Trophoblast cell (in vitro differentiated cells and primary cell): Measurements from ENCODE around the gene CNTN4.

Experiments
- DNase-seq, 2 donors: peaks; one replicate each; pipeline ENCODE4 v3.0.0-alpha.2; 2016
- H2AFZ ChIP-seq: 2 replicates; pipeline ENCODE4 v1.6.1; 2013; ENCODE audit warnings: low read length, moderate library complexity, mild to moderate bottlenecking; ENCODE audit not compliant: insufficient read depth, poor library complexity
- H2AK5ac ChIP-seq: 2 replicates; pipeline ENCODE4 v1.6.1; 2013; ENCODE audit warnings: mild to moderate bottlenecking, low read length
- H2BK120ac ChIP-seq: 2 replicates; pipeline ENCODE4 v1.6.1; 2013; ENCODE audit warnings: low read length, mild to moderate bottlenecking, moderate library complexity; ENCODE audit not compliant: insufficient read depth, poor library complexity
- H2BK12ac ChIP-seq: 2 replicates; pipeline ENCODE4 v1.6.1; 2013; ENCODE audit warnings: mild to moderate bottlenecking, low read length, moderate library complexity
- H2BK5ac ChIP-seq: 2 replicates; pipeline ENCODE4 v1.6.1; 2013; ENCODE audit warnings: low read length, low read depth, moderate library complexity, mild to moderate bottlenecking; ENCODE audit not compliant: poor library complexity
- H3K14ac ChIP-seq: 2 replicates; pipeline ENCODE4 v1.6.1; 2013; ENCODE audit warnings: mild to moderate bottlenecking, low read length
- H3K18ac ChIP-seq: 2 replicates; pipeline ENCODE4 v1.6.1; 2013; ENCODE audit warnings: mild to moderate bottlenecking, low read length
- H3K23ac ChIP-seq: 2 replicates; pipeline ENCODE4 v1.6.1; 2013; ENCODE audit warnings: low read length
- H3K27ac ChIP-seq: 2 replicates; pipeline ENCODE4 v1.5.1; 2013; ENCODE audit warnings: low read depth, mild to moderate bottlenecking, inconsistent platforms, low read length, moderate library complexity
- H3K27me3 ChIP-seq: 2 replicates; pipeline ENCODE4 v1.6.1; 2013; ENCODE audit warnings: inconsistent platforms, mild to moderate bottlenecking, low read length, moderate library complexity; ENCODE audit not compliant: insufficient read depth
- H3K36me3 ChIP-seq, 2 experiments: 1 replicate in 1 of 2; 2 replicates in 1 of 2; pipeline ENCODE4 v1.6.1; 2013; ENCODE audit warnings: low read length in 2 of 2, mild to moderate bottlenecking in 2 of 2, moderate library complexity in 1 of 2; ENCODE audit not compliant: insufficient read depth in 2 of 2, control insufficient read depth in 1 of 2
- H3K4ac ChIP-seq: 2 replicates; pipeline ENCODE4 v1.6.1; 2013; ENCODE audit warnings: low read depth, mild to moderate bottlenecking, low read length, moderate library complexity
- H3K4me1 ChIP-seq, 2 experiments: 1 replicate in 1 of 2; 2 replicates in 1 of 2; pipeline ENCODE4 v1.6.1; 2013; ENCODE audit warnings: low read length in 2 of 2, mild to moderate bottlenecking in 2 of 2, moderate library complexity in 1 of 2; ENCODE audit not compliant: insufficient read depth in 2 of 2, control insufficient read depth in 1 of 2
- H3K4me2 ChIP-seq: 2 replicates; pipeline ENCODE4 v1.6.1; 2013; ENCODE audit warnings: inconsistent platforms, mild to moderate bottlenecking, low read length, moderate library complexity
- H3K4me3 ChIP-seq: 2 replicates; pipeline ENCODE4 v1.5.1; 2013; ENCODE audit warnings: mild to moderate bottlenecking, low read depth, low read length, inconsistent platforms
- H3K79me1 ChIP-seq: one replicate; pipeline ENCODE4 v1.6.1; 2013; ENCODE audit warnings: low read length
- H3K79me2 ChIP-seq: 2 replicates; pipeline ENCODE4 v1.6.1; 2013; ENCODE audit warnings: low read length, mild to moderate bottlenecking; ENCODE audit not compliant: control insufficient read depth, insufficient read depth, poor library complexity
- H3K9ac ChIP-seq: 2 replicates; pipeline ENCODE4 v1.6.1; 2013; ENCODE audit warnings: mild to moderate bottlenecking, low read length
- H3K9me3 ChIP-seq: 2 replicates; pipeline ENCODE4 v1.6.1; 2013; ENCODE audit warnings: low read depth, mild to moderate bottlenecking, control low read depth, inconsistent platforms, low read length; ENCODE audit not compliant: insufficient read depth
- H4K12ac ChIP-seq: 2 replicates; pipeline ENCODE4 v1.6.1; 2013; ENCODE audit warnings: low read depth, mild to moderate bottlenecking, low read length, moderate library complexity
- H4K8ac ChIP-seq: 2 replicates; pipeline ENCODE4 v1.6.1; 2013; ENCODE audit warnings: low read depth, mild to moderate bottlenecking, low read length, moderate library complexity
- H4K91ac ChIP-seq: one replicate; pipeline ENCODE4 v1.6.1; 2013; ENCODE audit warnings: low read depth, mild to moderate bottlenecking, low read length, moderate library complexity
- WGBS: extraction: QIAGEN DNeasy Blood & Tissue Kit; methylation state at CpG from one replicate; pipeline ENCODE4 v1.1.7; 2013; ENCODE audit warnings: missing lambda C conversion rate; ENCODE audit not compliant: insufficient read length, insufficient coverage; ENCODE audit errors: extremely low coverage; 5-methylcytosine and 5-hydroxymethylcytosine counted together

CNTN4 gene

GRCh38 chr3:2130726-2131125 lies 32.1 kb downstream of the CNTN4 start:
- Histone ChIP-seq H2AK5ac (no peak overlapping the region), H2BK120ac (no peak overlapping the region), H3K9ac (no peak overlapping the region), H3K79me1 (no peaks in the 10 kb centered on the region), H4K91ac (no peak overlapping the region), H3K4me1 (no peaks in the 10 kb centered on the region), H3K4me3 (no peak overlapping the region), H3K27ac (no peak overlapping the region), H3K4ac (no peak overlapping the region), H2BK12ac (no peak overlapping the region), H3K27me3 (no peaks in the 10 kb centered on the region), H3K23ac (no peak overlapping the region), H4K12ac (no peak overlapping the region), H4K8ac (no peak overlapping the region), H3K14ac (no peak overlapping the region), H3K36me3 (no peaks in the 10 kb centered on the region), H2BK5ac (no peak overlapping the region), H3K4me2 (no peak overlapping the region), H3K9me3 (no peaks in the 10 kb centered on the region), H2AFZ (no peak overlapping the region), H3K79me2 (no peaks in the 10 kb centered on the region), H3K18ac (no peak overlapping the region)
- whole genome bisulfite sequencing = no CpG with 5 or more reads among the region's 2 CpGs
- DNase-seq = peak in 1 of 2 donors; percentile 0

GRCh38 chr3:2133146-2133545 lies 34.5 kb downstream of the CNTN4 start:
- no peaks in the 10 kb centered on the region for H3K27me3 ChIP-seq
- DNase-seq = no peak
- H3K79me2 ChIP-seq = no peaks in the 10 kb centered on the region
- no peak overlapping the region for H2AFZ ChIP-seq
- H3K9me3 ChIP-seq = no peaks in the 10 kb centered on the region
- H3K27ac ChIP-seq = no peak overlapping the region
- H3K79me1 ChIP-seq = no peaks in the 10 kb centered on the region
- no peak overlapping the region for H2BK5ac ChIP-seq
- H3K14ac ChIP-seq = no peak overlapping the region
- no peak overlapping the region for H4K12ac ChIP-seq
- H3K36me3 ChIP-seq = no peaks in the 10 kb centered on the region
- no peak overlapping the region for H3K4me3 ChIP-seq
- no peak overlapping the region for H4K91ac ChIP-seq
- no peak overlapping the region for H3K4ac ChIP-seq
- H3K4me2 ChIP-seq = no peak overlapping the region
- H3K4me1 ChIP-seq = no peaks in the 10 kb centered on the region
- H3K18ac ChIP-seq = no peak overlapping the region
- no peak overlapping the region for H2AK5ac ChIP-seq
- H4K8ac ChIP-seq = no peak overlapping the region
- H3K23ac ChIP-seq = no peak overlapping the region
- no peak overlapping the region for H3K9ac ChIP-seq
- no peak overlapping the region for H2BK120ac ChIP-seq
- H2BK12ac ChIP-seq = no peak overlapping the region

GRCh38 chr3:2137651-2138050 lies 39.0 kb downstream of the CNTN4 start:
- no peak overlapping the region for H4K12ac ChIP-seq
- no peaks in the 10 kb centered on the region for H3K9me3 ChIP-seq
- H4K8ac ChIP-seq = no peak overlapping the region
- no peaks in the 10 kb centered on the region for H3K4me1 ChIP-seq
- H3K79me1 ChIP-seq = no peaks in the 10 kb centered on the region
- H3K36me3 ChIP-seq = no peaks in the 10 kb centered on the region
- no peak overlapping the region for H2BK5ac ChIP-seq
- WGBS = no CpG with 5 or more reads among the region's 5 CpGs
- no peak for DNase-seq
- no peak overlapping the region for H3K27ac ChIP-seq
- no peak overlapping the region for H2AK5ac ChIP-seq
- H3K27me3 ChIP-seq = no peaks in the 10 kb centered on the region
- no peaks in the 10 kb centered on the region for H3K79me2 ChIP-seq
- H3K4me2 ChIP-seq = no peak overlapping the region
- no peak overlapping the region for H4K91ac ChIP-seq
- no peak overlapping the region for H2AFZ ChIP-seq
- H2BK12ac ChIP-seq = no peak overlapping the region
- H2BK120ac ChIP-seq = no peak overlapping the region
- no peak overlapping the region for H3K4ac ChIP-seq
- H3K4me3 ChIP-seq = no peak overlapping the region
- H3K23ac ChIP-seq = no peak overlapping the region
- no peak overlapping the region for H3K14ac ChIP-seq
- no peak overlapping the region for H3K18ac ChIP-seq
- H3K9ac ChIP-seq = no peak overlapping the region

- no peak overlapping the region for H4K12ac ChIP-seq
- no peak overlapping the region for H3K4ac ChIP-seq
- H3K9me3 ChIP-seq = no peaks in the 10 kb centered on the region
- no peak overlapping the region for H3K14ac ChIP-seq
- H3K9ac ChIP-seq = no peak overlapping the region
- no peak overlapping the region for H2BK5ac ChIP-seq
- WGBS = no CpG with 5 or more reads among the region's 1 CpG
- no peak overlapping the region for H4K91ac ChIP-seq
- H3K27me3 ChIP-seq = no peaks in the 10 kb centered on the region
- no peaks in the 10 kb centered on the region for H3K79me2 ChIP-seq
- DNase-seq = no peak
- H3K79me1 ChIP-seq = no peaks in the 10 kb centered on the region
- no peak overlapping the region for H3K27ac ChIP-seq
- H3K4me3 ChIP-seq = no peak overlapping the region
- H4K8ac ChIP-seq = no peak overlapping the region
- no peak overlapping the region for H2BK120ac ChIP-seq
- H2AK5ac ChIP-seq = no peak overlapping the region
- no peak overlapping the region for H3K18ac ChIP-seq
- no peak overlapping the region for H2BK12ac ChIP-seq
- H3K23ac ChIP-seq = no peak overlapping the region
- H3K36me3 ChIP-seq = no peaks in the 10 kb centered on the region
- no peak overlapping the region for H2AFZ ChIP-seq
- H3K4me2 ChIP-seq = no peak overlapping the region
- no peaks in the 10 kb centered on the region for H3K4me1 ChIP-seq
Measured at GRCh38 chr3:2141482-2141881, 42.8 kb downstream of the CNTN4 start.
